ENCODE measurements around the gene NEU4. TPM values are rescaled to one million over a fixed set of nuclear protein-coding genes. Genes with fewer than 3 reads are reported as not detected.

NEU4 gene
- total and polyA plus RNA-seq, 10 donors = 0.04 to 1.9 (median 0.32) TPM; not detected in 3

DNA sequence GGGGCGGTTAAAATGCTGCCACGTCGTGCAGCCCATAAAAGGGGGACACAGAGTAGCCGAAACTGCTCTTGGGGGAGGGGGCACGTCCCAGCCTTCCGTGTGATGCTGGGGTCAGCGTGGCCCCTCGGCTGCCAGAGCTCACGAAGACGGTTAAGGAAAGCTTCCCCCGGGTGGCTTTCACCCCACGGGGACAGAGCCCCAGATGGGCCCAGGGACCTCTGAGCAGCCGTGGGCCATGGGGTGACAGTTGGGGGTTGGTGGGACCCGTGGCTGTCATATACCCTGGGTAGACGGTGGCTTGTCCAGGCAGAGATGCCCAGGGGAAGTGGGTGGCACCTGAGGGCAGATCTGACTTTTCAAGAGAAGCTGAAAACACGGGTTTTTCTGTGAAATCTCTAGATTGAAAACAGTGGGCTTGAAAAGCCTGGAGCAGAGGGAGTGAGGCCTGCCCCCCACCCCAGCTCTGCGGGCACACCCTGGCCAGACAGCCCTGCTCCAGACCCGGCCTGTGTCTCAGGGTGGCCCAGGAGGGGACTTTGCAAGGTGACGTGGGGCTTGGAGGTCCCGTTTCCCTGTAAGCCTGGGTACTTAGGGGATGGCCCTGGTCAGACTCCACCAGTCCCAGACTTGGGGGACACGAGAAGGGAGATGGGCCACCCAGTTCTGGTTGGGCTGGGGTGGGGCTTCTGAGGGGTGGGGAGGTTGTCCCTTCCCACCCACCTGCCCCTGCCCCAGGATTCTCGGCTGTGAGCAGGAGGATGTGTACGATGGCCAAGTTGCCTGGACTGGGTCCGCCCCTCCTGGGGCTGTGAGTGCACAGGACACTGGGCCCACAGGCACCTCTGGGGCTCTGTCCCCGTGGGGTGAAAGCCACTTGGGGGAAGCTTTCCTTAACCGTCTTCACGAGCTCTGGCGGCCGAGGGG lies 652 bp downstream of the NEU4 start:
- H3K27ac ChIP-seq = no peak overlapping the region
- TF ChIP-seq POLR2AphosphoS5 (IDR thresholded peaks at IDR 0.05) (no peak), POLR2A (IDR thresholded peaks at IDR 0.05) (no peak)
- TF ChIP-seq, protein P1, sequence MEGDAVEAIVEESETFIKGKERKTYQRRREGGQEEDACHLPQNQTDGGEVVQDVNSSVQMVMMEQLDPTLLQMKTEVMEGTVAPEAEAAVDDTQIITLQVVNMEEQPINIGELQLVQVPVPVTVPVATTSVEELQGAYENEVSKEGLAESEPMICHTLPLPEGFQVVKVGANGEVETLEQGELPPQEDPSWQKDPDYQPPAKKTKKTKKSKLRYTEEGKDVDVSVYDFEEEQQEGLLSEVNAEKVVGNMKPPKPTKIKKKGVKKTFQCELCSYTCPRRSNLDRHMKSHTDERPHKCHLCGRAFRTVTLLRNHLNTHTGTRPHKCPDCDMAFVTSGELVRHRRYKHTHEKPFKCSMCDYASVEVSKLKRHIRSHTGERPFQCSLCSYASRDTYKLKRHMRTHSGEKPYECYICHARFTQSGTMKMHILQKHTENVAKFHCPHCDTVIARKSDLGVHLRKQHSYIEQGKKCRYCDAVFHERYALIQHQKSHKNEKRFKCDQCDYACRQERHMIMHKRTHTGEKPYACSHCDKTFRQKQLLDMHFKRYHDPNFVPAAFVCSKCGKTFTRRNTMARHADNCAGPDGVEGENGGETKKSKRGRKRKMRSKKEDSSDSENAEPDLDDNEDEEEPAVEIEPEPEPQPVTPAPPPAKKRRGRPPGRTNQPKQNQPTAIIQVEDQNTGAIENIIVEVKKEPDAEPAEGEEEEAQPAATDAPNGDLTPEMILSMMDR (IDR thresholded peaks at IDR 0.05 in 8 of 11, conservative IDR thresholded peaks at IDR 0.05 in 3 of 11) = no peak
- H3K4me1 ChIP-seq = peaks cover 2 to 18% (median 4%) of the 10 kb centered on the region in 6 donors
- H3K9me3 ChIP-seq = no peaks in the 10 kb centered on the region
- H3K4me3 ChIP-seq = no peak overlapping the region
- H3K27me3 ChIP-seq (replicated peaks in 1 of 7) = peaks cover 0 to 50% (median 2%) of the 10 kb centered on the region in 7 donors
- no peaks in the 10 kb centered on the region for H3K36me3 ChIP-seq
- intact Hi-C loops (cut with DNase I; ENCODE audit: low total_unique reads) = no loop called here
- 80 to 86% (median 83%) methylated on average over 24 to 29 of the region's 29 CpGs for WGBS, 5 donors
- DNase-seq = peak; percentile 59

DNA sequence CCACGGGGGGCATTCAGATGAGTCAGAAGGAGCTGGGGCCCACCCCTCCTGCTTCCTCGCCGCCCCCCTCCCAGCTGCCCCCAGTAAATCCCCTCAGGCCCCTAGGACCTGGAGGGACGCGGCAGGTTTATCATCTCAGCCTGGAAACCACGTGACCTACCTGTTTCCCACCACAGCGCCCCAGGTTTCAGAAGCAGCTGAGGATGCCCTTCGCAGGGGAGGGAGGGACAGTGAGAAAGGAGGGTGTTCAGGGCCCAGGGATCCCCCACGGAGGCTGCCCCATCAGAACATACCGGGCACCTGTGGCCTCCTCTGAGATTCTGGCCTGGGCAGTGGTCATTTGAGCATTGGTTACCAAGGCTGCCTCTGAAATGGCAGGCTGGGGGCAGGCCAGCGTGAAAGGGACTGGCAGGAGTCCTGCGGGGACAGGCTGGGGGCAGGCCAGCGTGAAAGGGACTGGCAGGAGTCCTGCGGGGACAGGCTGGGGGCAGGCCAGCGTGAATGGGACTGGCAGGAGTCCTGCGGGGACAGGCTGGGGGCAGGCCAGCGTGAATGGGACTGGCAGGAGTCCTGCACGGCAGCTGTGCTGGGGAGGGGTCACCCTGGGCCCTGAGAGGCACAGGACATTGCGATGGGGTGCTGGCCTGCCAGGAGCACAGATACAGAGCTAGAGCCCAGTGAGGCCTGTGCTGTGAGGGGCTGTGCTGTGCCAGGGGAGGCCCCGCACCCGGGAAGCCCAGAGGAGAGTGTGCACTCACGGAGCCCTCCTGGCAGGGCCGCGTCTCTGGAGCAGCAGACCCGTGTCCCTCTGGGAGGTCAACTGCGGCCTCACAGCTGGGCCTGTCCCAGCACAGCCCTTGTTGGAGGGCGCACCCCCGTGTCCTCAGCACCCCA lies 1.6 kb downstream of the NEU4 start:
- intact Hi-C loops (cut with DNase I; ENCODE audit: low total_unique reads) = no loop called here
- peak; percentile 69 for DNase-seq
- H3K4me3 ChIP-seq = no peak overlapping the region
- no peaks in the 10 kb centered on the region for H3K36me3 ChIP-seq
- H3K27me3 ChIP-seq (replicated peaks in 1 of 7) = peaks cover 0 to 51% (median 0%) of the 10 kb centered on the region in 7 donors
- peak overlapping the region in 2 of 8 donors; percentile 23 to 51 for H3K27ac ChIP-seq
- H3K4me1 ChIP-seq = peaks cover 0 to 14% (median 0%) of the 10 kb centered on the region in 6 donors
- H3K9me3 ChIP-seq = no peaks in the 10 kb centered on the region
- TF ChIP-seq POLR2A (IDR thresholded peaks at IDR 0.05) (no peak), POLR2AphosphoS5 (IDR thresholded peaks at IDR 0.05) (no peak)
- TF ChIP-seq, protein P1 (IDR thresholded peaks at IDR 0.05 in 8 of 11, conservative IDR thresholded peaks at IDR 0.05 in 3 of 11) = no peak
- WGBS, 5 donors = 72 to 84% (median 80%) methylated on average over 21 to 28 of the region's 28 CpGs

DNA sequence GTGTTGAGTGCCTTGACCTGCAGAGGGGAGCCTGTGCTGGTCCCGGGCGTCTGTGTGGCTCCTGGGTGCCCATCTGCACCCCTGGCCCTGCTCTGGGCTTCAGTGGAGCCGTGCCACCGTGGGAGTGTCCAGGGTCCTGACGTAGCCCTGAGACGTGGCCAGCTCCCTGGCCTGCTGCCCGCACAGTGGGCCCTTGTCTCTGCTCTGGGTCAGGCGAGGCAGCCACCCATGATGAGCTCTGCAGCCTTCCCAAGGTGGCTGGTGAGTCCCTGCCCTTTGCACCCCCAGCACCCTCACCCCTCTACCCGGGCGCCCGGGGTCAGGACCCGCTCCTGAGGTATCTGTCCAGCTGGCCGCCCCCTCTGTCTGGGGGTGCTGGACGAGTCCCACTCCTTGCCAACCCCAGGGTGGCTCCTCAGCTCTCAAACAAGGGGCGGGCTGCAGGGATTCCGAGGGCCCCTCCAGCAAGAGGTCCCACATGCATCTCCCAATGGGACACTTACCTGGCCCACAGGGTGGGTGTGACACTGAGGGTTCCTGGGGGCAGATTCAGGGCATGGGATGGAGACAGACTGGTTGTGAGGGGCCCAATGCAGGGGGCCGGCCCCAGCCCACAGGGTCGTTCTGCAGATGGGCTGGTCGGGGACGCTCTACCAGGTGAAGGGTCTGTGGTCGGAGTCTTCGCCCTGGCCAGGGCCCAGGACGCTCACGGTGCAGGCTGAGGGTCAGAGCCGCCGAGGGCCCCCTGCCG lies 2.4 kb downstream of the NEU4 start:
- WGBS, 5 donors = 80 to 95% (median 89%) methylated on average over 12 to 27 of the region's 27 CpGs
- no peak for DNase-seq
- intact Hi-C loops (cut with DNase I; ENCODE audit: low total_unique reads) = no loop called here
- peaks cover 0 to 14% (median 0%) of the 10 kb centered on the region in 6 donors for H3K4me1 ChIP-seq
- H3K27ac ChIP-seq = peak overlapping the region in 2 of 8 donors; percentile 23 to 51
- H3K4me3 ChIP-seq = no peak overlapping the region
- no peaks in the 10 kb centered on the region for H3K36me3 ChIP-seq
- peaks cover 0 to 60% (median 1%) of the 10 kb centered on the region in 7 donors for H3K27me3 ChIP-seq (replicated peaks in 1 of 7)
- TF ChIP-seq POLR2AphosphoS5 (IDR thresholded peaks at IDR 0.05) (no peak), POLR2A (IDR thresholded peaks at IDR 0.05) (no peak)
- TF ChIP-seq, protein P1 (IDR thresholded peaks at IDR 0.05 in 8 of 11, conservative IDR thresholded peaks at IDR 0.05 in 3 of 11) = no peak
- no peaks in the 10 kb centered on the region for H3K9me3 ChIP-seq

All from spleen (tissue), 11 donors.